CD4-positive, alpha-beta T cell treated with Interleukin-4 for 4 hours (primary cell): ENCODE data around the gene RAP1GDS1.
"Not testable (repeated sequence)": the region's sequence is repeated elsewhere in the genome, so short reads cannot be mapped to it uniquely, and the experiment has no call there.

Experiments used
- DNase-seq: peaks from one replicate; pipeline ENCODE4 v3.0.0-alpha.2; 2020

RAP1GDS1 gene

GRCh38 chr4:98358630-98359248 lies 97.6 kb downstream of the RAP1GDS1 start:
- DNase-seq = no peak

- no peak for DNase-seq
These were observed 98.5 kb downstream of the RAP1GDS1 start for GRCh38 chr4:98359646-98360045.

- DNase-seq = no peak
These were observed 102.2 kb downstream of the RAP1GDS1 start for GRCh38 chr4:98363431-98363830.

- DNase-seq = not testable (repeated sequence)
These were observed 105.1 kb downstream of the RAP1GDS1 start for GRCh38 chr4:98366275-98366674.

GRCh38 chr4:98368000-98368399 lies 106.8 kb downstream of the RAP1GDS1 start:
- DNase-seq = not testable (repeated sequence)

- no peak for DNase-seq
These were observed 108.1 kb downstream of the RAP1GDS1 start for GRCh38 chr4:98369322-98369721.

- DNase-seq = no peak
These were observed 113.5 kb downstream of the RAP1GDS1 start for GRCh38 chr4:98374643-98375042.

- DNase-seq = no peak
These were observed 116.4 kb downstream of the RAP1GDS1 start for GRCh38 chr4:98377559-98377958.

- DNase-seq = no peak
These were observed 120.1 kb downstream of the RAP1GDS1 start for GRCh38 chr4:98381306-98381705.

- DNase-seq = no peak
These were observed 122.4 kb downstream of the RAP1GDS1 start for GRCh38 chr4:98383431-98384106.

GRCh38 chr4:98385831-98386230 lies 124.6 kb downstream of the RAP1GDS1 start:
- no peak for DNase-seq

- no peak for DNase-seq
These were observed 126.3 kb downstream of the RAP1GDS1 start for GRCh38 chr4:98387345-98388026.

- no peak for DNase-seq
These were observed 132.9 kb downstream of the RAP1GDS1 start for GRCh38 chr4:98394134-98394533.

- DNase-seq = no peak
These were observed 138.7 kb downstream of the RAP1GDS1 start for GRCh38 chr4:98399915-98400314.

GRCh38 chr4:98406819-98407218 lies 145.6 kb downstream of the RAP1GDS1 start:
- no peak for DNase-seq

GRCh38 chr4:98411731-98412130 lies 150.5 kb downstream of the RAP1GDS1 start:
- DNase-seq = no peak

GRCh38 chr4:98416844-98417243 lies 155.7 kb downstream of the RAP1GDS1 start:
- DNase-seq = no peak

- not testable (repeated sequence) for DNase-seq
These were observed 159.0 kb downstream of the RAP1GDS1 start for GRCh38 chr4:98420151-98420550.

GRCh38 chr4:98421111-98421510 lies 159.9 kb downstream of the RAP1GDS1 start:
- DNase-seq = no peak

GRCh38 chr4:98423009-98423408 lies 161.8 kb downstream of the RAP1GDS1 start:
- no peak for DNase-seq

GRCh38 chr4:98430708-98431403 lies 169.7 kb downstream of the RAP1GDS1 start:
- DNase-seq = no peak

- no peak for DNase-seq
These were observed 172.5 kb downstream of the RAP1GDS1 start for GRCh38 chr4:98433691-98434090.

- DNase-seq = no peak
These were observed 173.6 kb downstream of the RAP1GDS1 start for GRCh38 chr4:98434816-98435215.

GRCh38 chr4:98444371-98444770 lies 183.2 kb downstream of the RAP1GDS1 start:
- DNase-seq = no peak
